ENCODE data around the gene CEP89. TPM values are rescaled to one million over a fixed set of nuclear protein-coding genes. Genes with fewer than 3 reads are reported as not detected.
"Not testable (repeated sequence)": the region's sequence is repeated elsewhere in the genome, so short reads cannot be mapped to it uniquely, and the experiment has no call there.

The CEP89 gene
- total RNA-seq, 1 donor from 2014 or later = 24.9 TPM

DNA sequence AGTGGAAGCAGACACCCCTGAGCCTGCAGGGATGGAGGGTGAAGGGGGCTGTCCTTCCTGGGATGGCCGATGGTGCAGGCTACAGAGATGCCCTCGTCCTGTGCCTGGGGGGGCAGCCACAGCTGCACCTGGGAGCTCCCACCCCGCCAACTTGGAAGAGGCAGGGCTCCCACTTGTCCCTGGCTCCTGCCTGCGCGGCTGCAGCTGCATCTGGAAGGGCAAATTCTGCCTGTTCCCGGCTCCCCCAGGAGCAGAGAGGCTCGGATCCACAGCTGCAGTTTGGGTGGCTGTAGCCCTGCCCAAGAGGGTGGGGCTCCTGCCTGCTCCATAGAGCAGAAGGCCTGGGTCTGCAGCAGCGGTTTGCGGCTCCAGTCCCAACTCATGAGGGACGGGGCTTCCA lies 2.2 kb downstream of the CEP89 start:
- no peak for DNase-seq (ENCODE audit: low spot score in 2 of 2)
- FAIRE-seq = no peak

DNA sequence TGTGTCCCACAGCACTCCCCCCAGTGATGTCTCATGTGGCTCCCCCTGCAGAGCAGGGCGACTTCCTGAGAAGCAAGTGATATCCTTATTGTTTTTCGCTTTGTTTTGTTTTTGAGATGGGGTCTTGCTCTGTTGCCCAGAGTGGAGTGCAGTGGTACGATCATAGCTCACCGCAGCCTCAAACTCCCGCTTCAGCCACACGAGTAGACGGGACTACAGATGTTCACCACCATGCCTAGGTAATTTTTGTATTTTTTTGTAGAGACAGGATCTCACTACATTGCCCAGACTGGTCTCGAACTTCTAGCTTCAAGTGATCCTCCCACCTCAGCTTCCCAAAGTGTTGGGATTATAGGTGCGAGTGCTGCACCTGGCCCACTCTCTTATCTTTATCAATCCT lies 5.0 kb downstream of the CEP89 start:
- DNase-seq (ENCODE audit: low spot score in 2 of 2) (no peak), FAIRE-seq (no peak)

GRCh38 chr19:32945260-32945659 lies 26.5 kb downstream of the CEP89 start:
- FAIRE-seq (no peak), DNase-seq (ENCODE audit: low spot score in 2 of 2) (no peak)

DNA sequence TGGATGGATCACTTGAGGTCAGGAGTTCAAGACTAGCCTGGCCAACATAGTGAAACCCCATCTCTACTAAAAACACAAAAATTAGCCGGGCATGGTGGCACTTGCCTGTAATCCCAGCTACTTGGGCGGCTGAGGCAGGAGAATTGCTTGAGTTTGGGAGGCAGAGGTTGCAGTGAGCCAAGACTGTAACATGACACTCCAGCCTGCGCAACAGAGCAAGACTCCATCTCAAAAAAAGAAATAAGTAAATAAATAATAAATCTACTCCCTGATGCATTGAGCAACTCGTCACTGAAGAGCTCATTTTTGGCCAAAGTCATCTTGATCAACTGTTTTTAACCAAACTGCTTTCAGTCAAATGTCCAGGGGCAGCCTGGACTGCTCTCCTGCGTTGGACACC lies 30.5 kb downstream of the CEP89 start:
- FAIRE-seq; DNase-seq (ENCODE audit: low spot score in 2 of 2): not testable (repeated sequence)

- no peak for DNase-seq (ENCODE audit: low spot score in 2 of 2)
- FAIRE-seq = no peak
Measured at GRCh38 chr19:32936065-32936464, 35.7 kb downstream of the CEP89 start.

GRCh38 chr19:32935629-32936028 lies 36.1 kb downstream of the CEP89 start:
- no peak for FAIRE-seq

DNA sequence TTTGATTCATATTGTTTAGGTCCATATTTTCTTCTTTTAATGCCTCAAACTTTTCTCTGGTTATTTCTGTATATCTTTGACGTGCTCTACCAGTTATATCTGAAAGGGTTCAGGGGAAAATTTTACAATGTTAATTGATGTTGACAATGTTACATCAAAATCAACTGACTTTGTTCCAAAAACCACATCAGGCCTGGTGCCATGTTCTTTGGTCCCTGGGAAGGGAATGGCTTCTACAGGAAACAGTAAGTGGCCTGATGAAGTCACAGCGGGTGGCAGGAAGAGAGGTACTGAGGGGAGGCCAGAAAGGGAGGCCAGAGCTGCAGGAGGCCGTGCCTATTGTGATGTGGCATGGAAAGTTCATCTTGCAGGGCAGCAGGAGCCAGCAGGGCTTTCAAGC lies 38.2 kb downstream of the CEP89 start:
- DNase-seq (ENCODE audit: low spot score in 2 of 2) (no peak), FAIRE-seq (no peak)

More at GRCh38 chr19:32935629-32936028, 36.1 kb downstream of the CEP89 start:
- no peak for DNase-seq (ENCODE audit: low spot score in 2 of 2)

GRCh38 chr19:32930567-32930966 lies 41.2 kb downstream of the CEP89 start:
- DNase-seq (ENCODE audit: low spot score in 2 of 2) = no peak
- FAIRE-seq = no peak

- FAIRE-seq (no peak), DNase-seq (ENCODE audit: low spot score in 2 of 2) (no peak)
Measured at GRCh38 chr19:32928806-32929205, 43.0 kb downstream of the CEP89 start.

- FAIRE-seq = no peak
- peak in 1 of 2 donors; percentile 24 for DNase-seq (ENCODE audit: low spot score in 2 of 2)
Measured at GRCh38 chr19:32924200-32924599, 47.6 kb downstream of the CEP89 start.

DNA sequence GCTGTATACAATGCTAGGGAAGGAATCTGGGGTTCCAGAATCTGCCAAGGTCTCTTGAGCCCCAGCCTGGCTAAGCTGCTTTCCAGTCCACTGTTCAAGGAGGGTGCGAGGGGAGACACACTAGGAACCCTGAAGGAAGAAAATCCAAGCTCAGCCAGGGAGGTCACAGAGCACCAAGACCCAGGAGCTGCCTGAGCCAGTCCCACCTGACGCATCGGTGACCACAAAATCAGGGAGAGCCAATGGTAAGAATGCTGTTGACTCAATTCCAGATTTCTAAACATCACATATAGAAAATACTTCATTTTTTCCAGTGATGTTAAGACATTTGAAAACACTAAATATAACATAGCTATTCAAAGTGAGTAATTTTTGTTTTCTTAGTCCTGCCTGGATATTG lies 50.1 kb downstream of the CEP89 start:
- DNase-seq (ENCODE audit: low spot score in 2 of 2) = no peak
- no peak for FAIRE-seq

DNA sequence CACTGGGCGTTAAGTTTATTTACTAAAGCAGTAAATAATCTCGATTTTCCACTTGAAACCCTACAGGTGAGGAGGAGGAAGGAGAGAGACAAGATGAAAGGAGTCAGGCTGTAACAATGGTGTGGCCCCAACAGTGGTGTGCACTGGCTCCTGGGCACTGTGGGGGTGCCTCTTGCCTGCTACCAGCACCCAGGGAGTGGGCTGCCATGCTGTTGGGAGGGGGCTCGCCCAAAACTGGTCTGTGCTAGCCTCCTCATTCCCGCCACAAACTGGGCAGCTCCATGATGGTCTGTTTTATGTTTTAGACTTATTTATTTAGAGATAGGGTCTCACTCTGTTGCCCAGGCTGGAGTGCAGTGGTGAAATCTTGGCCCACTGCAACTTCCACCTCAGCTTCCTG lies 52.4 kb downstream of the CEP89 start:
- no peak for DNase-seq (ENCODE audit: low spot score in 2 of 2)
- FAIRE-seq = no peak

- DNase-seq (ENCODE audit: low spot score in 2 of 2) (no peak), FAIRE-seq (no peak)
Measured at GRCh38 chr19:32917616-32917996, 54.2 kb downstream of the CEP89 start.

- FAIRE-seq (no peak), DNase-seq (ENCODE audit: low spot score in 2 of 2) (no peak)
Measured at GRCh38 chr19:32916969-32917615, 54.7 kb downstream of the CEP89 start.

DNA sequence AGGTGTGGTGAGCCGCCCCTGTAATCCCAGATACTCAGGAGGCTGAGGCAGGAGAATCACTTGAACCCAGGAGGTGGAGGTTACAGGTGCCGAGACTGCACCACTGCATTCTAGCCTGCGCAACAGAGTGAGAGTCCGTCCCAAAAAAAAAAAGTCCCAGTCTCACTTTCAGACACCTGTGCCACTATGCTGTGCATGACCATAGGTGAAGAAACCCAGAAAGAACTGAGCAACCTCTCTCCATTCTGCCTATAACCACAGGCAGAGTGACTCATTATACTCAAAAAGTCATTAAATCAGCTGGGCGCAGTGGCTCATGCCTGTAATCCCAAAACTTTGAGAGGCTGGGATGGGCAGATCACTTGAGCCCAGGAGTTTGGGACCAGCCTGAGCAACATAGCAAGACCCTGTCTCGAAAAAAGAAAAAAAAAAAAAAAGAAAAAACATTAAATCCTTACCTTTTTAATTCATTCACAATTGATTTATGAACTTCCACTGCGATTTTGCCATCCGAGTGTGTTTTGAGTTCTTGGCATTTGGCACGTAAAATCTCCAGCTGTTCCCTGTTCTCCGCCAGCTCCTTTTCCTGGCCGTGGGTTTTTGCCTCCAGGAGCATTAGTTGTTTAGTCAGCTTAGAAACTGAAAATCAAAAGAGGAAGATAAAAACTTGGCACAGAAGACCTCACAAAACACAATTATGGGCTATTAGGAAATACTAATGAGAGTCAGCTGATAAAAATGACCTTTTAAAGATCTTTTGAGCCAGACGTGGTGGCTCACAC lies 56.7 kb downstream of the CEP89 start:
- DNase-seq (ENCODE audit: low spot score in 2 of 2) (no peak), FAIRE-seq (no peak)

- FAIRE-seq (no peak), DNase-seq (ENCODE audit: low spot score in 2 of 2) (no peak)
Measured at GRCh38 chr19:32911467-32911866, 60.3 kb downstream of the CEP89 start.

DNA sequence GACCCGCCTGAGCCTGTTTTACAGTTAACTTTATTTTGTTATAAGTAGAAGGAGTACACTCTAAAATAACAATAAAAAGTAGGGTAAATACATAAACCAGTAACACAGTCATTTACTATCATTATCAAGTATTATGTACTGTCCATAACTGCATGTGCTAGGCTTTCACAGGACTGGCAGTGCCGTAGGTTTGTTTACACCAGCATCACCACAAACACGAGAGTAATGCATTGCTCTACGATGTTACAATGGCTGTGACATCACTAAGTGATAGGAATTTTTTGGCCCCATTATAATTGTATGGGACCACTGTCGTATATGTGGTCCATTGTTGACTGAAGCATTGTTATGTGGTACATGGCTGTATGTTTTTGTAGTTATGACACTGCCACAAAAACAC lies 60.9 kb downstream of the CEP89 start:
- FAIRE-seq (no peak), DNase-seq (ENCODE audit: low spot score in 2 of 2) (no peak)

GRCh38 chr19:32910094-32910493 lies 61.7 kb downstream of the CEP89 start:
- FAIRE-seq (no peak), DNase-seq (ENCODE audit: low spot score in 2 of 2) (no peak)

- no peak for FAIRE-seq
- no peak for DNase-seq (ENCODE audit: low spot score in 2 of 2)
Measured at GRCh38 chr19:32909257-32909656, 62.5 kb downstream of the CEP89 start.

DNA sequence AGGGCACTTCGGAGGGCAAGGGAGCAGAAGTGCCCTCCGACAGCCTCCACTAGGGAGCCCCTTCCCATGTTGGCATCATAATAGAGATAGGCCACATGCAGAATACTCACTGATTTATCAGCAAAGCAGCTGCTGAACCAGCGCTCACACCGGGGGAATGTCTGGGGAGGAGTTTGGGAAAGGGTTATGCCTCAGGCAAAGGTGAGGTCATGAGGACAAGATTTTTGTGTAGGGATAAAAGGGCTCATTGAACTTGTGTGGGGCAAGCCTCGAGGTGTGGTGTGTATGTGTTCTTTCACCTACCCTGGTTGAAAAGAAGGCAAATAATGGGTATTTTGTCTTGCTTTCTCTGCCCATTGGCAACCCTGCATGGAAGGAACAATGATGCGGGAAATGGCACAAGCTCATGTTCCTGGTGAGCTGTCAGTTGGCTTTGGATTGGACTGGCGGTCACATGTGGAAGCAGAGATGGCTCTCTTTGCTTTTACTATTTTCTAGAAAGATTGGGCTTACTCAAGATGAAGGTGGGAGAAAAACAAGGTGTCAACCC lies 63.0 kb downstream of the CEP89 start:
- FAIRE-seq (no peak), DNase-seq (ENCODE audit: low spot score in 2 of 2) (no peak)

GRCh38 chr19:32902448-32902847 lies 69.3 kb downstream of the CEP89 start:
- DNase-seq (ENCODE audit: low spot score in 2 of 2) = no peak
- no peak for FAIRE-seq
